ENCODE measurements around the gene SAC3D1.
A peak's percentile ranks its signal among the peaks of the same experiment; 100 is the strongest.

- TF ChIP-seq ETV6 (IDR thresholded peaks at IDR 0.05; ENCODE audit: borderline replicate concordance in 1 of 2, low read depth in 2 of 2, low read length in 1 of 2), result no peak
- TF ChIP-seq ETV6 (CRISPR knock-in tag; IDR thresholded peaks at IDR 0.05; ENCODE audit: borderline replicate concordance), result no peak
- TF ChIP-seq SRF (CRISPR knock-in tag; IDR thresholded peaks at IDR 0.05), result peak; percentile 78 to 95
- no peak for TF ChIP-seq ZNF134 (CRISPR knock-in tag; conservative IDR thresholded peaks at IDR 0.05)
- TF ChIP-seq EGR1 (conservative IDR thresholded peaks at IDR 0.05), result peak; percentile 78
- TF ChIP-seq YY1 (IDR thresholded peaks at IDR 0.05; ENCODE audit: borderline replicate concordance in 1 of 3, control insufficient read depth in 1 of 3, extremely low read depth in 1 of 3, insufficient read depth in 3 of 3, insufficient read length in 1 of 3, insufficient replicate concordance in 2 of 3, low read depth in 1 of 3, low read length in 2 of 3), result peak in 1 of 3 experiments; percentile 34
- TF ChIP-seq, protein P1, sequence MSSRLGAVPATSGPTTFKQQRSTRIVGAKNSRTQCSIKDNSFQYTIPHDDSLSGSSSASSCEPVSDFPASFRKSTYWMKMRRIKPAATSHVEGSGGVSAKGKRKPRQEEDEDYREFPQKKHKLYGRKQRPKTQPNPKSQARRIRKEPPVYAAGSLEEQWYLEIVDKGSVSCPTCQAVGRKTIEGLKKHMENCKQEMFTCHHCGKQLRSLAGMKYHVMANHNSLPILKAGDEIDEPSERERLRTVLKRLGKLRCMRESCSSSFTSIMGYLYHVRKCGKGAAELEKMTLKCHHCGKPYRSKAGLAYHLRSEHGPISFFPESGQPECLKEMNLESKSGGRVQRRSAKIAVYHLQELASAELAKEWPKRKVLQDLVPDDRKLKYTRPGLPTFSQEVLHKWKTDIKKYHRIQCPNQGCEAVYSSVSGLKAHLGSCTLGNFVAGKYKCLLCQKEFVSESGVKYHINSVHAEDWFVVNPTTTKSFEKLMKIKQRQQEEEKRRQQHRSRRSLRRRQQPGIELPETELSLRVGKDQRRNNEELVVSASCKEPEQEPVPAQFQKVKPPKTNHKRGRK (tag; IDR thresholded peaks at IDR 0.05), result no peak
- TF ChIP-seq ZNF263 (CRISPR knock-in tag; IDR thresholded peaks at IDR 0.05; ENCODE audit: borderline replicate concordance), result peak; percentile 59; the same call in 1 of the 2 replicates
- TF ChIP-seq, protein P2, sequence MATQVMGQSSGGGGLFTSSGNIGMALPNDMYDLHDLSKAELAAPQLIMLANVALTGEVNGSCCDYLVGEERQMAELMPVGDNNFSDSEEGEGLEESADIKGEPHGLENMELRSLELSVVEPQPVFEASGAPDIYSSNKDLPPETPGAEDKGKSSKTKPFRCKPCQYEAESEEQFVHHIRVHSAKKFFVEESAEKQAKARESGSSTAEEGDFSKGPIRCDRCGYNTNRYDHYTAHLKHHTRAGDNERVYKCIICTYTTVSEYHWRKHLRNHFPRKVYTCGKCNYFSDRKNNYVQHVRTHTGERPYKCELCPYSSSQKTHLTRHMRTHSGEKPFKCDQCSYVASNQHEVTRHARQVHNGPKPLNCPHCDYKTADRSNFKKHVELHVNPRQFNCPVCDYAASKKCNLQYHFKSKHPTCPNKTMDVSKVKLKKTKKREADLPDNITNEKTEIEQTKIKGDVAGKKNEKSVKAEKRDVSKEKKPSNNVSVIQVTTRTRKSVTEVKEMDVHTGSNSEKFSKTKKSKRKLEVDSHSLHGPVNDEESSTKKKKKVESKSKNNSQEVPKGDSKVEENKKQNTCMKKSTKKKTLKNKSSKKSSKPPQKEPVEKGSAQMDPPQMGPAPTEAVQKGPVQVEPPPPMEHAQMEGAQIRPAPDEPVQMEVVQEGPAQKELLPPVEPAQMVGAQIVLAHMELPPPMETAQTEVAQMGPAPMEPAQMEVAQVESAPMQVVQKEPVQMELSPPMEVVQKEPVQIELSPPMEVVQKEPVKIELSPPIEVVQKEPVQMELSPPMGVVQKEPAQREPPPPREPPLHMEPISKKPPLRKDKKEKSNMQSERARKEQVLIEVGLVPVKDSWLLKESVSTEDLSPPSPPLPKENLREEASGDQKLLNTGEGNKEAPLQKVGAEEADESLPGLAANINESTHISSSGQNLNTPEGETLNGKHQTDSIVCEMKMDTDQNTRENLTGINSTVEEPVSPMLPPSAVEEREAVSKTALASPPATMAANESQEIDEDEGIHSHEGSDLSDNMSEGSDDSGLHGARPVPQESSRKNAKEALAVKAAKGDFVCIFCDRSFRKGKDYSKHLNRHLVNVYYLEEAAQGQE (IDR thresholded peaks at IDR 0.05; ENCODE audit: borderline replicate concordance), result peak; percentile 78
- TF ChIP-seq, protein P2 (CRISPR knock-in tag; IDR thresholded peaks at IDR 0.05; ENCODE audit: low read depth), result no peak
- TF ChIP-seq PKNOX1 (IDR thresholded peaks at IDR 0.05), result no peak
Measured at GRCh38 chr11:64996710-64997380, 44.2 kb upstream of the SAC3D1 start, which contains the start of gene BATF2.
